OCI-LY1 (cell line): ENCODE results near the gene FARP1.

Source experiments
- EZH2 ChIP-seq: fragments of 200-600 bp; sonication (generic), shearing (Covaris generic); IDR thresholded peaks from 2 replicates; pipeline ENCODE4 v1.8.0; 2017; ENCODE audit warnings: borderline replicate concordance, mixed run types, mild to moderate bottlenecking, antibody characterized with exemption, low read length, moderate library complexity, mixed read lengths
- TF ChIP-seq, protein P1 (sequence below): fragments of 200-600 bp; sonication (generic), shearing (Covaris generic); IDR thresholded peaks from 2 replicates; pipeline ENCODE4 v1.5.1; 2017; ENCODE audit warnings: mild to moderate bottlenecking, antibody characterized with exemption, low read length, moderate library complexity, mixed read lengths

DNA sequence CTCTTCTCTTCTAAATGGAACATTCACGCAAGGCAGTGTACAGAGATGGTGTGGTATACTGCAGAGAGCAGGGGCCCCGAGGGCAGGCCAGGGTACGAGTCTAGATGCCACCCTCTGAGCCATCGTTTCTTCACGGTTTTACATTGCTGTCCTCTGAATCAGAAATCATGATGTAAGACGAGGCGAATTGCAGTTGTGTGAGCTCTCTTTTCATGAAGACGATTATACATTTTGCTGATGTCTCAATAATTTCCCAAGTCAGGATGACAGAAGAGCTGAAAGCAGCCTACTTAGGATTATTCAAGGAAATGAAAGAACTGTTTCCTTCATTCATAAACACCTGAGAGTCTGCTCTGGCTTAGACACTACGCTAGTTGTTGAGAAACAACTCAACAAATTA is 127.9 kb downstream of the FARP1 start:
- TF ChIP-seq, protein P1, sequence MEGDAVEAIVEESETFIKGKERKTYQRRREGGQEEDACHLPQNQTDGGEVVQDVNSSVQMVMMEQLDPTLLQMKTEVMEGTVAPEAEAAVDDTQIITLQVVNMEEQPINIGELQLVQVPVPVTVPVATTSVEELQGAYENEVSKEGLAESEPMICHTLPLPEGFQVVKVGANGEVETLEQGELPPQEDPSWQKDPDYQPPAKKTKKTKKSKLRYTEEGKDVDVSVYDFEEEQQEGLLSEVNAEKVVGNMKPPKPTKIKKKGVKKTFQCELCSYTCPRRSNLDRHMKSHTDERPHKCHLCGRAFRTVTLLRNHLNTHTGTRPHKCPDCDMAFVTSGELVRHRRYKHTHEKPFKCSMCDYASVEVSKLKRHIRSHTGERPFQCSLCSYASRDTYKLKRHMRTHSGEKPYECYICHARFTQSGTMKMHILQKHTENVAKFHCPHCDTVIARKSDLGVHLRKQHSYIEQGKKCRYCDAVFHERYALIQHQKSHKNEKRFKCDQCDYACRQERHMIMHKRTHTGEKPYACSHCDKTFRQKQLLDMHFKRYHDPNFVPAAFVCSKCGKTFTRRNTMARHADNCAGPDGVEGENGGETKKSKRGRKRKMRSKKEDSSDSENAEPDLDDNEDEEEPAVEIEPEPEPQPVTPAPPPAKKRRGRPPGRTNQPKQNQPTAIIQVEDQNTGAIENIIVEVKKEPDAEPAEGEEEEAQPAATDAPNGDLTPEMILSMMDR, result no peak
- TF ChIP-seq EZH2, result no peak
